GM12864 (cell line): Measurements from ENCODE around the gene PNPLA7.
A peak's percentile ranks its signal among the peaks of the same experiment; 100 is the strongest.

Experiments used
- DNase-seq: peaks from one replicate; pipeline ENCODE4 v3.0.0-alpha.2; 2011; ENCODE audit warnings: low read depth
- H3K4me3 ChIP-seq: 2 replicates; pipeline ENCODE4 v1.5.1; 2011; ENCODE audit warnings: mild to moderate bottlenecking, low read depth, low read length, control low read depth
- CTCF ChIP-seq: IDR thresholded peaks from 2 replicates; pipeline ENCODE4 v1.5.1; 2011; ENCODE audit warnings: low read depth, mild to moderate bottlenecking, moderate library complexity, low read length, control low read depth, inconsistent platforms; ENCODE audit errors: missing control alignments

PNPLA7 gene

GRCh38 chr9:137422604-137423513, 127.3 kb downstream of the PNPLA7 start, which contains the start of the genes EXD3 and NOXA1:
Gene EXD3, minus strand, starts transcription at chr9:137423162. Its CDS starts 27,805 bp downstream, at chr9:137395357.
Gene NOXA1, plus strand, starts transcription at chr9:137423393. Its CDS starts 137 bp downstream, at chr9:137423530.
- H3K4me3 ChIP-seq: peak within 1 kb of the TSS; percentile 84
- TF ChIP-seq CTCF: peak; percentile 73
- no peak for DNase-seq

GRCh38 chr9:137421838-137422603, 128.2 kb downstream of the PNPLA7 start:
- peak overlapping the region; percentile 84 for H3K4me3 ChIP-seq
- no peak for TF ChIP-seq CTCF
- no peak for DNase-seq

- DNase-seq: no peak
- peak overlapping the region; percentile 61 for H3K4me3 ChIP-seq
- TF ChIP-seq CTCF: no peak
Measured at GRCh38 chr9:137417161-137418021, 132.8 kb downstream of the PNPLA7 start.

- peak overlapping the region; percentile 61 for H3K4me3 ChIP-seq
- TF ChIP-seq CTCF: no peak
- DNase-seq: no peak
Measured at GRCh38 chr9:137416563-137417151, 133.5 kb downstream of the PNPLA7 start.

- DNase-seq: no peak
- TF ChIP-seq CTCF: no peak
- no peak overlapping the region for H3K4me3 ChIP-seq
Measured at GRCh38 chr9:137416006-137416562, 134.1 kb downstream of the PNPLA7 start.

GRCh38 chr9:137415451-137415850, 134.8 kb downstream of the PNPLA7 start:
- DNase-seq: no peak
- no peak overlapping the region for H3K4me3 ChIP-seq
- TF ChIP-seq CTCF: no peak
